Activated gamma-delta T cell treated with anti-CD3 and anti-CD28 coated beads, Interleukin-2, amount 50 U/mL, for 16 hours (primary cell): ENCODE results near the gene THAP11.

Source experiments
- DNase-seq: peaks from one replicate; pipeline ENCODE4 v3.0.0-alpha.2; 2020; ENCODE audit warnings: low read depth

The THAP11 gene

GRCh38 chr16:67883872-67884261 is 41.7 kb downstream of the THAP11 start:
- DNase-seq, result peak; percentile 64

DNA sequence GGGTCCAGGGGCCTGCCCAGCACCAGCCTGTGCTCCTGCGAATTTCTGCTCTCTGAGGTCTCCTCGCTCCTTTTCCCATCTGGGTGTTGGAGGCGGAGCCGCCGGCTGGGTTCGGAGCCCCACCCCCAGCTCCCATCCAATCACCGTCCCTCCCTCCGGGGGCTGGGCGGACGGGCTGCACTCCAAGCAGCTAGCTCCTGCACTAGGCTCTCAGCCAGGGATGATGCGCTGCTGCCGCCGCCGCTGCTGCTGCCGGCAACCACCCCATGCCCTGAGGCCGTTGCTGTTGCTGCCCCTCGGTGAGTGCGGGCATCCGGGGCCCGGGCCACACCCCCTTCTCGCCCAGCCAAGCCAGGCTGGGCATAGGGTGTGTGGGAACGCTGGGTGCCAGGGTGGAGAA is 42.6 kb downstream of the THAP11 start, which contains the start of gene NRN1L:
Gene NRN1L (plus strand): TSS at position 202 of the 400 bp plus-strand sequence. CDS start 19 bp downstream, at position 221.
- DNase-seq, result no peak

DNA sequence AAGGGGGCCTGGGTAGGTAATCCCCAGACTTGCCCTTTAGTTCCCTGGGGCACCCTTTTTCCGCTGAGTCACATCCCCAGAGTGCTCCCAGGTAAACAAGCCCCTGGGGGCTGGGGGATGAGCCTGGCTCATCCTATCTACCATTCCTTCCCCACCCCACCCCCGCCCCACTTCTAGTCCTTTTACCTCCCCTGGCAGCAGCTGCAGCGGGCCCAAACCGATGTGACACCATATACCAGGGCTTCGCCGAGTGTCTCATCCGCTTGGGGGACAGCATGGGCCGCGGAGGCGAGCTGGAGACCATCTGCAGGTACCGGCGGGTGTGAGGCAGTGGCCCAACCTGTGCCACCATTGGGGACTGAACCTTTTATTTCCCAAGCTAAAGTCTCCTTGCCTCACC is 43.4 kb downstream of the THAP11 start:
- DNase-seq, result no peak

DNA sequence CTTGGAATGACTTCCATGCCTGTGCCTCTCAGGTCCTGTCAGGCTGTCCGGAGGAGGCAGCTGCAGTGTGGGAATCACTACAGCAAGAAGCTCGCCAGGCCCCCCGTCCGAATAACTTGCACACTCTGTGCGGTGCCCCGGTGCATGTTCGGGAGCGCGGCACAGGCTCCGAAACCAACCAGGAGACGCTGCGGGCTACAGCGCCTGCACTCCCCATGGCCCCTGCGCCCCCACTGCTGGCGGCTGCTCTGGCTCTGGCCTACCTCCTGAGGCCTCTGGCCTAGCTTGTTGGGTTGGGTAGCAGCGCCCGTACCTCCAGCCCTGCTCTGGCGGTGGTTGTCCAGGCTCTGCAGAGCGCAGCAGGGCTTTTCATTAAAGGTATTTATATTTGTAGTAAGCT is 43.9 kb downstream of the THAP11 start:
- no peak for DNase-seq

DNA sequence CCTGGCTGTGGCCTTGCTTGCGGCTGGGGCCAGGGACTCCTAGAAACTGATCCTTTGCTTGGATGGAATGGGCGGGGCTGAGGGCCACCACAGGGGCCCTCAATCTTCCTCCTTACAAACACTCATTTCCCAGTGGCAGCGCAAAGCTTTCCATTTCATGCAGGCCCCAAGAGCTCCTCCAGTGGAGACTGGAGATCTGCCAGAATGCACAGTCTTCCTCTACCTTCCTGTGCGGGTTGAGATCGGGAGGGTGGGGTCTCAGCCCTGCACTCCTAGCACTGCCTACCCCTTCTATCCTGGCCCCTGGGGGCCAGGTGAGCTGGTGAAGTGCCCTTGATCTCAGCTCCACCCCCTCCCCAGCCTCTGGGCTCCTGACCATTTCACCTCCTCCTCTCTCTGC is 44.3 kb downstream of the THAP11 start:
- DNase-seq, result no peak

GRCh38 chr16:67888331-67888730 is 46.2 kb downstream of the THAP11 start:
- DNase-seq, result no peak

- no peak for DNase-seq
Measured at GRCh38 chr16:67892375-67892774, 50.3 kb downstream of the THAP11 start.

GRCh38 chr16:67892899-67893742 is 51.0 kb downstream of the THAP11 start, which contains the start of gene PSKH1:
Gene PSKH1, plus strand, starts transcription at chr16:67893254. Its CDS starts 15,496 bp downstream, at chr16:67908750.
- peak; percentile 89 for DNase-seq
